Transverse colon (tissue), 4 donors: ENCODE measurements around the gene TGFB2. TPM values are rescaled to one million over a fixed set of nuclear protein-coding genes. Genes with fewer than 3 reads are reported as not detected.
A peak's percentile ranks its signal among the peaks of the same experiment; 100 is the strongest.

Source experiments
- DNase-seq: peaks from one replicate; pipeline ENCODE4 v3.0.0-alpha.2; 2019
- H3K27ac ChIP-seq, 4 donors: fragments of 200-600 bp; sonication (generic); 2 replicates each; pipeline ENCODE4 v1.5.1; 2016 to 2018; ENCODE audit warnings: inconsistent platforms in 4 of 4
- H3K27me3 ChIP-seq: fragments of 200-600 bp; sonication (generic); 2 replicates; pipeline ENCODE4 v1.5.1; 2017; ENCODE audit warnings: inconsistent platforms
- H3K36me3 ChIP-seq, 4 donors: fragments of 200-600 bp; sonication (generic); 2 replicates each; pipeline ENCODE4 v1.5.1; 2017 to 2019; ENCODE audit warnings: inconsistent platforms in 4 of 4
- H3K4me1 ChIP-seq, 4 donors: fragments of 200-600 bp; sonication (generic); 2 replicates each; pipeline ENCODE4 v1.5.1; 2017 to 2020; ENCODE audit warnings: inconsistent platforms in 4 of 4
- H3K4me3 ChIP-seq, 4 donors: fragments of 200-600 bp; sonication (generic); 1 replicate in 1 of 4; 2 replicates in 3 of 4; pipeline versions ENCODE4 v1.5.1 to v1.6.1; 2017 to 2019; ENCODE audit warnings: inconsistent platforms in 4 of 4
- H3K9me3 ChIP-seq, 2 donors: fragments of 200-600 bp; sonication (generic); 2 replicates each; pipeline ENCODE4 v1.5.1; 2017 to 2019; ENCODE audit warnings: inconsistent platforms in 2 of 2
- CTCF ChIP-seq, 5 experiments: fragments of 200-600 bp in 3 of 5; fragments of 450-650 bp in 2 of 5; sonication (generic) in 3 of 5; IDR thresholded peaks; 1 replicate in 2 of 5; 2 replicates in 3 of 5; pipeline ENCODE4 v1.5.1; 2016 to 2017; ENCODE audit warnings: antibody characterized with exemption in 5 of 5, inconsistent platforms in 3 of 5, mild to moderate bottlenecking in 2 of 5, moderate library complexity in 1 of 5
- EP300 ChIP-seq: sonication (generic); formaldehyde crosslinking; IDR thresholded peaks from one replicate; pipeline ENCODE4 v1.6.1; 2017; ENCODE audit warnings: antibody characterized with exemption, low read depth
- POLR2A ChIP-seq: fragments of 450-650 bp; IDR thresholded peaks from one replicate; pipeline ENCODE4 v1.6.1; 2016; ENCODE audit warnings: antibody characterized with exemption, mild to moderate bottlenecking, moderate library complexity
- POLR2AphosphoS5 ChIP-seq, 3 donors: sonication (generic); formaldehyde crosslinking; IDR thresholded peaks; one replicate each; pipeline ENCODE4 v1.6.1; 2016; ENCODE audit warnings: antibody characterized with exemption in 3 of 3
- WGBS, 2 donors: methylation state at CpG; one replicate each; pipeline ENCODE4 v1.1.5; 2018; ENCODE audit warnings: low coverage in 1 of 2; 5-methylcytosine and 5-hydroxymethylcytosine counted together
- in situ Hi-C, 4 donors: fragments of 200-750 bp; cut with MboI; loops; one replicate each; pipeline versions ENCODE4 v1.15.0 to v1.15.1; 2017; ENCODE audit warnings: low sequenced_read_pairs in 3 of 4, low pct_ligation_motif_present in 1 of 4, low pct_unique_long_range_greater_than_20kb in 1 of 4
- intact Hi-C: fragments of 100-400 bp; cut with DNase I; formaldehyde crosslinking; loops from one replicate; pipeline ENCODE4 v1.15.1; 2023; ENCODE audit warnings: low total_unique reads
- total RNA-seq, 4 donors: library from RNA; depleted of rRNA; stranded (reverse); fragments of >200 nt; gene quantifications; one replicate each; pipeline ENCODE4 v1.1.0, GENCODE V29; 2016

Gene TGFB2
- total RNA-seq, 4 donors from 2014 or later: 0.41 to 2.2 (median 1.1) TPM

- intact Hi-C loops: no loop called here
- Histone ChIP-seq H3K27me3 (peaks cover 27% of the 10 kb centered on the region), H3K36me3 (no peaks in the 10 kb centered on the region), H3K4me1 (peaks cover 0 to 38% (median 9%) of the 10 kb centered on the region in 4 donors), H3K9me3 (no peaks in the 10 kb centered on the region), H3K27ac (peak overlapping the region; percentile 67 to 84 (median 76)), H3K4me3 (peak overlapping the region in 1 of 4 donors; percentile 30)
- in situ Hi-C loops: no loop called here
- WGBS, 2 donors: 54 to 56% methylated on average over 2 of the region's 2 CpGs
- no peak for DNase-seq
- TF ChIP-seq CTCF (IDR thresholded peaks at IDR 0.05) (no peak), POLR2A (no peak), EP300 (no peak), POLR2AphosphoS5 (IDR thresholded peaks at IDR 0.05) (no peak)
Measured at GRCh38 chr1:218350801-218351266, 5.7 kb downstream of the TGFB2 start.

GRCh38 chr1:218351391-218352074 lies 6.4 kb downstream of the TGFB2 start:
- Histone ChIP-seq H3K36me3 (no peaks in the 10 kb centered on the region), H3K9me3 (no peaks in the 10 kb centered on the region), H3K27me3 (peaks cover 20% of the 10 kb centered on the region), H3K4me1 (peaks cover 0 to 32% (median 6%) of the 10 kb centered on the region in 4 donors), H3K4me3 (peak overlapping the region in 1 of 4 donors; percentile 30), H3K27ac (peak overlapping the region; percentile 67 to 84 (median 76))
- TF ChIP-seq EP300 (no peak), CTCF (IDR thresholded peaks at IDR 0.05) (peak; percentile 14 to 36 (median 18))
- in situ Hi-C loops (no loop called here), intact Hi-C loops (no loop called here)
- DNase-seq: no peak
- 39 to 40% methylated on average over 9 to 10 of the region's 10 CpGs for WGBS, 2 donors

- Histone ChIP-seq H3K4me1 (peaks cover 0 to 27% (median 5%) of the 10 kb centered on the region in 4 donors), H3K27ac (peak overlapping the region in 3 of 4 donors; percentile 67 to 82 (median 71)), H3K36me3 (no peaks in the 10 kb centered on the region), H3K9me3 (no peaks in the 10 kb centered on the region), H3K4me3 (no peak overlapping the region), H3K27me3 (peaks cover 14% of the 10 kb centered on the region)
- TF ChIP-seq POLR2A (no peak), POLR2AphosphoS5 (IDR thresholded peaks at IDR 0.05) (no peak), CTCF (IDR thresholded peaks at IDR 0.05) (no peak), EP300 (no peak)
- DNase-seq: no peak
- 89% methylated on average over 1 to 8 of the region's 8 CpGs for WGBS, 2 donors
- in situ Hi-C loops (no loop called here), intact Hi-C loops (no loop called here)
Measured at GRCh38 chr1:218352075-218352438, 6.9 kb downstream of the TGFB2 start.

GRCh38 chr1:218353656-218354055 lies 8.5 kb downstream of the TGFB2 start:
- Histone ChIP-seq H3K9me3 (no peaks in the 10 kb centered on the region), H3K27ac (no peak overlapping the region), H3K4me1 (peaks cover 0 to 12% (median 2%) of the 10 kb centered on the region in 4 donors), H3K4me3 (no peak overlapping the region), H3K27me3 (no peaks in the 10 kb centered on the region), H3K36me3 (no peaks in the 10 kb centered on the region)
- intact Hi-C loops (no loop called here), in situ Hi-C loops (no loop called here)
- TF ChIP-seq EP300 (no peak), CTCF (IDR thresholded peaks at IDR 0.05) (no peak), POLR2AphosphoS5 (IDR thresholded peaks at IDR 0.05) (no peak), POLR2A (no peak)
- 83 to 95% methylated on average over 2 to 4 of the region's 4 CpGs for WGBS, 2 donors
- no peak for DNase-seq
